ENCODE results near the gene RTP3. TPM values are rescaled to one million over a fixed set of nuclear protein-coding genes. Genes with fewer than 3 reads are reported as not detected.

RTP3 gene
- total and polyA plus RNA-seq, 2 of the 4 experiments (the other 2 are of a cell fraction), result 0.18 to 0.26 TPM

DNA sequence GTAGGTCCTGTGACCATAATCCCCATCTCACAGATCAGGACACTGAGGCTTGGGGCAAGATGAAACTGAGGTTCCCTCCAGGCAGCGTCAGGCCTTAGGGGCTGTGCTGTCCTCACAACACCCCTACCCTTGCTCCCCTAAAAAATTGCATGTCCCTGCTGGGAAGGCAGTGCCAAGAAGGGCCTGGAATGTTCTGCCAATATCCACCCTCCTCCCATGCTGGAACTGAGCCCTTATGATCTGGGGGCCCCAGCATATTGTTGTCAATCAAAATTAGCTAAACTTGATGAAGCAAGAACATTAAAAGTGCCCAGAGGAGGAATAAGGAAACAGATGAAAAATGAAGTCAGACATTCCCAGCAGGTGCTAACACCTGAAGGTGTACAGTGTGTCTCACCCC, 13.4 kb upstream of the RTP3 start:
- Histone ChIP-seq H2AFZ (replicated peaks; ENCODE audit: low read length, poor library complexity) (no peak overlapping the region), H3K27me3 (ENCODE audit: control insufficient read depth, insufficient read depth, low read length) (no peaks in the 10 kb centered on the region), H3K23ac (ENCODE audit: low read depth, low read length) (no peak overlapping the region), H2BK20ac (ENCODE audit: low read depth, low read length) (peak overlapping the region; percentile 66; the same call in 1 of the 2 replicates), H3K56ac (ENCODE audit: extremely low read depth, insufficient read depth, low read length) (no peak overlapping the region), H4K5ac (ENCODE audit: low read depth, low read length) (no peak overlapping the region), H3K4ac (ENCODE audit: low read depth, low read length) (peak overlapping the region; percentile 16; the same call in 1 of the 2 replicates), H3K27ac (ENCODE audit: insufficient read depth, low read length) (no peak overlapping the region), H3K14ac (replicated peaks; ENCODE audit: low read depth, low read length) (no peak overlapping the region), H3K9me3 (ENCODE audit: control insufficient read depth, insufficient read depth, low read length) (no peaks in the 10 kb centered on the region), H4K8ac (ENCODE audit: low read depth in 2 of 2, low read length in 2 of 2) (no peak overlapping the region), H2AK9ac (replicated peaks; ENCODE audit: low read depth, low read length, poor library complexity) (no peak overlapping the region), H3K79me1 (ENCODE audit: low read depth in 1 of 2, low read length in 2 of 2) (no peaks in the 10 kb centered on the region), H4K20me1 (ENCODE audit: insufficient read depth, low read length) (no peaks in the 10 kb centered on the region), H3K4me2 (ENCODE audit: low read depth, low read length) (no peak overlapping the region), H2BK5ac (ENCODE audit: low read depth, low read length, poor library complexity, severe bottlenecking) (no peak overlapping the region), H3K9ac (ENCODE audit: low read depth, low read length) (no peak overlapping the region), H2AK5ac (ENCODE audit: low read depth, low read length) (peak overlapping the region; percentile 49; the same call in 1 of the 2 replicates), H3K9me1 (ENCODE audit: insufficient read depth, low read length) (peaks cover 9% of the 10 kb centered on the region), H3K4me1 (ENCODE audit: control insufficient read depth, insufficient read depth, low read length) (peaks cover 10% of the 10 kb centered on the region), H2BK120ac (ENCODE audit: low read depth, low read length) (peak overlapping the region; percentile 71), H3K36me3 (ENCODE audit: control insufficient read depth, insufficient read depth, low read length) (no peaks in the 10 kb centered on the region), H3K4me3 (ENCODE audit: insufficient read depth, low read depth, low read length) (no peak overlapping the region), H3K18ac (ENCODE audit: low read depth, low read length) (no peak overlapping the region), H2BK15ac (ENCODE audit: low read depth, low read length) (no peak overlapping the region), H4K91ac (ENCODE audit: insufficient read depth, low read depth, low read length) (peak overlapping the region; percentile 49; the same call in 1 of the 2 replicates)
- intact Hi-C loops (cut with micrococcal nuclease), result no loop called here
- in situ Hi-C loops (cut with MboI; ENCODE audit: low sequenced_read_pairs), result loop anchor here (25.0 kb wide), 1 partner anchor 403 kb away; the partner anchor contains the start of gene PTH1R
- 100% methylated on average over 1 of the region's 1 CpG; no CpG with 5 or more reads in 1 of the 2 experiments for WGBS, 2 experiments (ENCODE audit: extremely low coverage in 2 of 2, insufficient read length in 1 of 2)
- ChIA-PET CTCF (no interaction called here), POLR2A (ENCODE audit: unreplicated experiment) (no interaction called here)
- no peak for DNase-seq
- BruUV-seq (replicated peaks), result no TSS peak
- dilution Hi-C loops (cut with HindIII; ENCODE audit: low sequenced_read_pairs, unreplicated experiment), result no loop called here
- TF ChIP-seq MXI1 (IDR thresholded peaks at IDR 0.05; ENCODE audit: borderline replicate concordance, low read depth, low read length) (no peak), NFE2L2 (IDR thresholded peaks at IDR 0.05; ENCODE audit: low read depth, low read length) (no peak), CEBPB (IDR thresholded peaks at IDR 0.05; ENCODE audit: low read depth, low read length) (no peak), MAFK (IDR thresholded peaks at IDR 0.05; ENCODE audit: low read depth, low read length) (no peak)
- ATAC-seq (ENCODE audit: low read depth), result no peak

All from IMR-90 (cell line).